CD14-positive monocyte (primary cell): ENCODE results near the gene SLC35F6. TPM values are rescaled to one million over a fixed set of nuclear protein-coding genes. Genes with fewer than 3 reads are reported as not detected.

Experiments used
- DNase-seq, 3 donors: peaks; one replicate each; pipeline ENCODE4 v3.0.0-alpha.2; 2011 to 2022
- H2AFZ ChIP-seq: 2 replicates; pipeline ENCODE4 v1.6.0; 2012; ENCODE audit warnings: mild to moderate bottlenecking, low read depth, low read length, inconsistent platforms; ENCODE audit not compliant: insufficient read depth, poor library complexity, severe bottlenecking
- H3K27ac ChIP-seq, 2 donors: 1 replicate in 1 of 2; 2 replicates in 1 of 2; pipeline ENCODE4 v1.5.1; 2012 to 2013; ENCODE audit warnings: low read length in 2 of 2, control low read depth in 1 of 2, inconsistent platforms in 1 of 2, low read depth in 1 of 2, mild to moderate bottlenecking in 1 of 2
- H3K27me3 ChIP-seq, 2 donors: one replicate each; pipeline versions ENCODE4 v1.6.0 to v1.6.1; 2011 to 2013; ENCODE audit warnings: low read length in 2 of 2; ENCODE audit not compliant: control insufficient read depth in 2 of 2, insufficient read depth in 2 of 2
- H3K36me3 ChIP-seq, 2 donors: replicated peaks in 1 of 2; 1 replicate in 1 of 2; 2 replicates in 1 of 2; pipeline versions ENCODE4 v1.5.1 to v1.6.1; 2012 to 2013; ENCODE audit warnings: low read length in 2 of 2, control low read depth in 1 of 2, inconsistent platforms in 1 of 2, mild to moderate bottlenecking in 1 of 2; ENCODE audit not compliant: insufficient read depth in 2 of 2, control insufficient read depth in 1 of 2
- H3K4me1 ChIP-seq, 2 donors: 1 replicate in 1 of 2; 2 replicates in 1 of 2; pipeline versions ENCODE4 v1.5.1 to v1.6.1; 2012 to 2013; ENCODE audit warnings: low read length in 2 of 2, control low read depth in 1 of 2, inconsistent platforms in 1 of 2, mild to moderate bottlenecking in 1 of 2, moderate library complexity in 1 of 2; ENCODE audit not compliant: insufficient read depth in 2 of 2, control insufficient read depth in 1 of 2
- H3K4me2 ChIP-seq: replicated peaks from 2 replicates; pipeline ENCODE3; 2012; ENCODE audit warnings: low read length, moderate library complexity, mild to moderate bottlenecking; ENCODE audit not compliant: poor library complexity, severe bottlenecking; ENCODE audit errors: extremely low read depth
- H3K4me3 ChIP-seq, 3 experiments: fragments of 200-600 bp in 1 of 3; sonication (generic) in 1 of 3; replicated peaks in 1 of 3; 1 replicate in 2 of 3; 2 replicates in 1 of 3; pipeline ENCODE4 v1.5.1; 2011 to 2013; ENCODE audit warnings: low read length in 3 of 3, mild to moderate bottlenecking in 3 of 3, control low read depth in 2 of 3, low read depth in 2 of 3, inconsistent platforms in 1 of 3, moderate library complexity in 1 of 3
- H3K79me2 ChIP-seq: 2 replicates; pipeline ENCODE4 v1.6.0; 2012; ENCODE audit warnings: mild to moderate bottlenecking, control low read depth, inconsistent platforms, low read length, moderate library complexity; ENCODE audit not compliant: insufficient read depth
- H3K9ac ChIP-seq: 2 replicates; pipeline ENCODE4 v1.6.0; 2017; ENCODE audit warnings: low read length, mild to moderate bottlenecking; ENCODE audit not compliant: insufficient read depth, poor library complexity, severe bottlenecking
- H3K9me3 ChIP-seq, 2 donors: replicated peaks in 1 of 2; 1 replicate in 1 of 2; 2 replicates in 1 of 2; pipeline versions ENCODE4 v1.5.1 to v1.6.1; 2012 to 2013; ENCODE audit warnings: low read length in 2 of 2, control low read depth in 1 of 2; ENCODE audit not compliant: control insufficient read depth in 1 of 2, insufficient read depth in 1 of 2
- H4K20me1 ChIP-seq: 2 replicates; pipeline ENCODE4 v1.6.0; 2012; ENCODE audit warnings: mild to moderate bottlenecking, low read length, control low read depth, moderate library complexity; ENCODE audit not compliant: insufficient read depth
- H3K27ac Mint-ChIP-seq, 7 donors: one replicate each; pipeline ENCODE4 v1.8.0; 2020; ENCODE audit warnings: mild to moderate bottlenecking in 7 of 7, mixed read lengths in 7 of 7, moderate library complexity in 6 of 7, inconsistent platforms in 2 of 7
- H3K27me3 Mint-ChIP-seq, 3 donors: one replicate each; pipeline ENCODE4 v1.8.0; 2021 to 2022; ENCODE audit warnings: low read depth in 3 of 3, mild to moderate bottlenecking in 3 of 3, mixed read lengths in 3 of 3, moderate library complexity in 3 of 3, inconsistent platforms in 1 of 3
- H3K36me3 Mint-ChIP-seq, 2 donors: one replicate each; pipeline ENCODE4 v1.8.0; 2020; ENCODE audit warnings: mixed read lengths in 2 of 2, inconsistent platforms in 1 of 2, mild to moderate bottlenecking in 1 of 2
- H3K4me1 Mint-ChIP-seq: one replicate; pipeline ENCODE4 v1.8.0; 2020; ENCODE audit warnings: mild to moderate bottlenecking, mixed read lengths
- H3K4me3 Mint-ChIP-seq, 2 donors: one replicate each; pipeline ENCODE4 v1.8.0; 2020; ENCODE audit warnings: mild to moderate bottlenecking in 2 of 2, mixed read lengths in 2 of 2, moderate library complexity in 1 of 2
- H3K9me3 Mint-ChIP-seq, 7 donors: one replicate each; pipeline ENCODE4 v1.8.0; 2020 to 2022; ENCODE audit warnings: mixed read lengths in 7 of 7, mild to moderate bottlenecking in 6 of 7, moderate library complexity in 6 of 7, inconsistent platforms in 2 of 7
- WGBS: methylation state at CpG from one replicate; pipeline ENCODE4 v1.1.5; 2013; ENCODE audit warnings: missing lambda C conversion rate; ENCODE audit not compliant: insufficient coverage; 5-methylcytosine and 5-hydroxymethylcytosine counted together
- intact Hi-C, 2 donors: fragments of 100-400 bp; cut with micrococcal nuclease; formaldehyde crosslinking; loops; one replicate each; pipeline versions ENCODE4 v1.15.0 to v1.15.1; 2023
- polyA plus RNA-seq, 3 donors: library from polyadenylated mRNA; depleted of rRNA in 1 of 3; unstranded in 2 of 3; stranded (reverse) in 1 of 3; fragments of 300-500 nt in 2 of 3; fragments of >200 nt in 1 of 3; fragmentation: Illumina TruSeq in 2 of 3; gene quantifications; 1 replicate in 2 of 3; 2 replicates in 1 of 3; pipeline ENCODE4 v1.2.3, GENCODE V29; 2012 to 2021
- TF ChIP-seq, protein P1 (sequence below): fragments of 200-600 bp; IDR thresholded peaks from one replicate; pipeline ENCODE4 v1.8.0; 2022; ENCODE audit warnings: antibody characterized with exemption, mild to moderate bottlenecking

Gene SLC35F6
- polyA plus RNA-seq, 3 donors, result 11.3 to 22.2 (median 15.1) TPM

- Histone ChIP-seq H3K4me2 (no peak overlapping the region), H3K36me3 (no peaks in the 10 kb centered on the region), H2AFZ (no peak overlapping the region), H3K9me3 (no peaks in the 10 kb centered on the region), H4K20me1 (peaks cover 23% of the 10 kb centered on the region), H3K9ac (no peak overlapping the region), H3K79me2 (peaks cover 30% of the 10 kb centered on the region), H3K4me1 (peaks cover 39 to 40% of the 10 kb centered on the region in 2 donors), H3K27me3 (peaks cover 0 to 5% of the 10 kb centered on the region in 2 donors), H3K4me3 (no peak overlapping the region), H3K27ac (no peak overlapping the region)
- H3K27ac Mint-ChIP-seq, result no peak overlapping the region
- H3K36me3 Mint-ChIP-seq, result peaks cover 10 to 12% of the 10 kb centered on the region in 2 donors
- H3K9me3 Mint-ChIP-seq, result peaks cover 0 to 1% (median 0%) of the 10 kb centered on the region in 7 donors
- TF ChIP-seq, protein P1, sequence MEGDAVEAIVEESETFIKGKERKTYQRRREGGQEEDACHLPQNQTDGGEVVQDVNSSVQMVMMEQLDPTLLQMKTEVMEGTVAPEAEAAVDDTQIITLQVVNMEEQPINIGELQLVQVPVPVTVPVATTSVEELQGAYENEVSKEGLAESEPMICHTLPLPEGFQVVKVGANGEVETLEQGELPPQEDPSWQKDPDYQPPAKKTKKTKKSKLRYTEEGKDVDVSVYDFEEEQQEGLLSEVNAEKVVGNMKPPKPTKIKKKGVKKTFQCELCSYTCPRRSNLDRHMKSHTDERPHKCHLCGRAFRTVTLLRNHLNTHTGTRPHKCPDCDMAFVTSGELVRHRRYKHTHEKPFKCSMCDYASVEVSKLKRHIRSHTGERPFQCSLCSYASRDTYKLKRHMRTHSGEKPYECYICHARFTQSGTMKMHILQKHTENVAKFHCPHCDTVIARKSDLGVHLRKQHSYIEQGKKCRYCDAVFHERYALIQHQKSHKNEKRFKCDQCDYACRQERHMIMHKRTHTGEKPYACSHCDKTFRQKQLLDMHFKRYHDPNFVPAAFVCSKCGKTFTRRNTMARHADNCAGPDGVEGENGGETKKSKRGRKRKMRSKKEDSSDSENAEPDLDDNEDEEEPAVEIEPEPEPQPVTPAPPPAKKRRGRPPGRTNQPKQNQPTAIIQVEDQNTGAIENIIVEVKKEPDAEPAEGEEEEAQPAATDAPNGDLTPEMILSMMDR, result no peak
- peaks cover 40% of the 10 kb centered on the region for H3K4me1 Mint-ChIP-seq
- H3K4me3 Mint-ChIP-seq, result peak overlapping the region in 1 of 2 donors; percentile 99
- WGBS, result 96% methylated on average over 8 of the region's 10 CpGs
- peaks cover 1 to 16% (median 8%) of the 10 kb centered on the region in 3 donors for H3K27me3 Mint-ChIP-seq
- no peak for DNase-seq
- intact Hi-C loops, result loop anchor here in 1 of 2 donors (10.0 kb wide), 2 partner anchors 418 to 1968 kb away; partner anchors contain the start of genes ADGRF3, CENPO, PTRHD1 and SELENOI
Observed at GRCh38 chr2:26763019-26763418, 1.1 kb upstream of the SLC35F6 start.

DNA sequence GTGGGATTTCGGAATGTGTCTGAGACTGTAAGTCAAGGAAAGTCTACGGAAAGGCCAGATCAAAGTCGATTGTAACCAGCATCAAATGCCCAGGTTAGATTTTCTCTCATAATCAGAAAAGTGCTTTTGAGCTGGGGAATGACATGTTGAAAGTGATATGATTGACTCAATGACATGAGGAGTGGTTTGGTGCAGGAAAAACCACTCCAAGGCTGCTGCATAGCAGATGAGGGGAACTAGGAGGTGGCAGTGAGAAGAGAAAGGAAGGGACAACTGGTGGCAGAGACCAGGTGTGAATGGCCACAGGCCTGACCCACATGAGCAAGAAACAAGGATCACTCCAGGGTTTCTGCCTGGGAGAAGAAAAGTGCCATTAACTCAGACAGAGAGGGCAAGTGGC lies 822 bp downstream of the SLC35F6 start:
- Mint-ChIP-seq H3K9me3 (peaks cover 0 to 2% (median 0%) of the 10 kb centered on the region in 7 donors), H3K36me3 (peaks cover 11 to 13% of the 10 kb centered on the region in 2 donors), H3K4me1 (peaks cover 55% of the 10 kb centered on the region), H3K27me3 (peaks cover 1 to 15% (median 8%) of the 10 kb centered on the region in 3 donors), H3K4me3 (peak overlapping the region; percentile 97 to 99), H3K27ac (peak overlapping the region; percentile 73 to 96 (median 92))
- H3K36me3 ChIP-seq, result no peaks in the 10 kb centered on the region
- TF ChIP-seq, protein P1, result no peak
- peaks cover 32% of the 10 kb centered on the region for H4K20me1 ChIP-seq
- H3K27me3 ChIP-seq, result peaks cover 0 to 5% of the 10 kb centered on the region in 2 donors
- H3K4me2 ChIP-seq, result peak overlapping the region; percentile 92
- peak overlapping the region; percentile 88 for H2AFZ ChIP-seq
- peak overlapping the region in 1 of 2 donors; percentile 91 for H3K27ac ChIP-seq
- H3K4me1 ChIP-seq, result peaks cover 57 to 59% of the 10 kb centered on the region in 2 donors
- intact Hi-C loops, result loop anchor here in 1 of 2 donors (10.0 kb wide), 2 partner anchors 420 to 1970 kb away; partner anchors contain the start of genes ADGRF3, CENPO, PTRHD1 and SELENOI
- peaks cover 45% of the 10 kb centered on the region for H3K79me2 ChIP-seq
- WGBS, result 60% methylated on average over 2 of the region's 3 CpGs
- no peak for DNase-seq
- peak overlapping the region; percentile 96 for H3K9ac ChIP-seq
- no peaks in the 10 kb centered on the region for H3K9me3 ChIP-seq
- H3K4me3 ChIP-seq, result peak overlapping the region; percentile 66 to 98 (median 94)
